Liver (tissue), 9 donors: Measurements from ENCODE around the gene IQSEC3. TPM values are rescaled to one million over a fixed set of nuclear protein-coding genes. Genes with fewer than 3 reads are reported as not detected.

Experiments
- DNase-seq: peaks from one replicate; pipeline ENCODE4 v3.0.0-alpha.2; 2017; ENCODE audit warnings: low spot score
- H3K27ac ChIP-seq, 2 donors: one replicate each; pipeline ENCODE4 v1.7.0; 2013; ENCODE audit warnings: inconsistent platforms in 2 of 2, low read length in 2 of 2, control low read depth in 1 of 2, low read depth in 1 of 2, mild to moderate bottlenecking in 1 of 2
- H3K27me3 ChIP-seq, 4 donors: one replicate each; pipeline versions ENCODE4 v1.6.1 to v1.7.0; 2013; ENCODE audit warnings: low read length in 3 of 4, inconsistent platforms in 1 of 4, mild to moderate bottlenecking in 1 of 4, moderate library complexity in 1 of 4; ENCODE audit not compliant: control insufficient read depth in 4 of 4, insufficient read depth in 4 of 4
- H3K36me3 ChIP-seq, 4 donors: one replicate each; pipeline versions ENCODE4 v1.6.1 to v1.7.0; 2013; ENCODE audit warnings: low read length in 3 of 4, mild to moderate bottlenecking in 3 of 4, low read depth in 1 of 4, moderate library complexity in 1 of 4; ENCODE audit not compliant: control insufficient read depth in 4 of 4, insufficient read depth in 3 of 4
- H3K4me1 ChIP-seq, 4 donors: one replicate each; pipeline versions ENCODE4 v1.6.1 to v1.7.0; 2013; ENCODE audit warnings: low read length in 3 of 4, mild to moderate bottlenecking in 3 of 4, moderate library complexity in 1 of 4; ENCODE audit not compliant: control insufficient read depth in 4 of 4, insufficient read depth in 4 of 4
- H3K4me3 ChIP-seq, 3 donors: one replicate each; pipeline versions ENCODE4 v1.6.1 to v1.7.0; 2013; ENCODE audit warnings: low read length in 3 of 3, control low read depth in 1 of 3, low read depth in 1 of 3, mild to moderate bottlenecking in 1 of 3
- H3K9ac ChIP-seq, 2 donors: one replicate each; pipeline ENCODE4 v1.7.0; 2013; ENCODE audit warnings: low read length in 2 of 2, mild to moderate bottlenecking in 2 of 2, moderate library complexity in 2 of 2, control low read depth in 1 of 2, low read depth in 1 of 2
- H3K9me3 ChIP-seq, 4 donors: one replicate each; pipeline versions ENCODE4 v1.6.1 to v1.7.0; 2013; ENCODE audit warnings: low read length in 3 of 4; ENCODE audit not compliant: control insufficient read depth in 4 of 4
- EGR1 ChIP-seq, 2 donors: IDR thresholded peaks; 2 replicates each; pipeline ENCODE4 v1.6.1; 2016 to 2018; ENCODE audit warnings: antibody characterized with exemption in 2 of 2, low read depth in 2 of 2
- FOXA1 ChIP-seq: IDR thresholded peaks from 2 replicates; pipeline ENCODE4 v1.6.1; 2016; ENCODE audit warnings: antibody characterized with exemption
- FOXA2 ChIP-seq: IDR thresholded peaks from 2 replicates; pipeline ENCODE4 v1.6.1; 2016; ENCODE audit warnings: antibody characterized with exemption
- GABPA ChIP-seq, 2 donors: IDR thresholded peaks in 1 of 2; conservative IDR thresholded peaks in 1 of 2; 2 replicates each; pipeline ENCODE4 v1.6.1; 2016; ENCODE audit warnings: antibody characterized with exemption in 2 of 2, mild to moderate bottlenecking in 1 of 2, moderate library complexity in 1 of 2
- HNF4A ChIP-seq, 2 donors: conservative IDR thresholded peaks; 2 replicates each; pipeline ENCODE4 v1.6.1; 2016; ENCODE audit warnings: antibody characterized with exemption in 2 of 2, mild to moderate bottlenecking in 2 of 2
- HNF4G ChIP-seq: IDR thresholded peaks from 2 replicates; pipeline ENCODE4 v1.6.1; 2016; ENCODE audit warnings: antibody characterized with exemption
- JUND ChIP-seq, 2 donors: IDR thresholded peaks; 2 replicates each; pipeline ENCODE4 v1.6.1; 2016; ENCODE audit warnings: antibody characterized with exemption in 2 of 2
- NR2F2 ChIP-seq: IDR thresholded peaks from 2 replicates; pipeline ENCODE4 v1.6.1; 2016; ENCODE audit warnings: antibody characterized with exemption
- RAD21 ChIP-seq, 2 donors: IDR thresholded peaks; 2 replicates each; pipeline ENCODE4 v1.6.1; 2016; ENCODE audit warnings: antibody characterized with exemption in 2 of 2, mild to moderate bottlenecking in 2 of 2
- RXRA ChIP-seq, 2 donors: IDR thresholded peaks; 2 replicates each; pipeline ENCODE4 v1.6.1; 2017 to 2018; ENCODE audit warnings: antibody characterized with exemption in 2 of 2, mild to moderate bottlenecking in 1 of 2
- SP1 ChIP-seq: IDR thresholded peaks from 2 replicates; pipeline ENCODE4 v1.6.1; 2018; ENCODE audit warnings: antibody characterized with exemption, mild to moderate bottlenecking
- TAF1 ChIP-seq: conservative IDR thresholded peaks from 2 replicates; pipeline ENCODE4 v1.6.1; 2016; ENCODE audit warnings: antibody characterized with exemption, mild to moderate bottlenecking
- YY1 ChIP-seq: IDR thresholded peaks from 2 replicates; pipeline ENCODE4 v1.6.1; 2016; ENCODE audit warnings: antibody characterized with exemption, mild to moderate bottlenecking
- WGBS: extraction: QIAGEN DNeasy Blood & Tissue Kit; methylation state at CpG from one replicate; pipeline ENCODE4 v1.1.7; 2013; 5-methylcytosine and 5-hydroxymethylcytosine counted together
- polyA plus RNA-seq, 2 donors: library from polyadenylated mRNA; stranded (reverse) in 1 of 2; unstranded in 1 of 2; fragments of 200-250 nt in 1 of 2; fragments of >200 nt in 1 of 2; fragmentation: Nextera tagmentation in 1 of 2; extraction: Ambion mirVana in 1 of 2; gene quantifications; one replicate each; pipeline versions ENCODE4 v1.2.1 to v1.2.3, GENCODE V29; 2013 to 2015
- total RNA-seq, 2 donors: library from RNA; depleted of rRNA; stranded (reverse); fragments of >200 nt; gene quantifications; one replicate each; pipeline ENCODE4 v1.2.3, GENCODE V29; 2014
- TF ChIP-seq, protein P1 (sequence below): IDR thresholded peaks from 2 replicates; pipeline ENCODE4 v1.6.1; 2016; ENCODE audit warnings: antibody characterized with exemption
- TF ChIP-seq, protein P2 (sequence below): IDR thresholded peaks from 2 replicates; pipeline ENCODE4 v1.6.1; 2016; ENCODE audit warnings: antibody characterized with exemption, mild to moderate bottlenecking
- TF ChIP-seq, protein P3 (sequence below): IDR thresholded peaks from 2 replicates; pipeline ENCODE4 v1.6.1; 2016; ENCODE audit warnings: antibody characterized with exemption
- TF ChIP-seq, protein P4 (sequence below): fragments of 150-350 bp; IDR thresholded peaks from 2 replicates; pipeline ENCODE4 v1.5.1; 2017; ENCODE audit warnings: improper control_type of control experiment, low read depth, low read length; ENCODE audit not compliant: missing input control
- TF ChIP-seq, protein P5 (sequence below): IDR thresholded peaks from 2 replicates; pipeline ENCODE4 v1.6.1; 2016; ENCODE audit warnings: antibody characterized with exemption
- donor health status: healthy.
- donor health status: healthy.
- donor health status: healthy.
- donor health status: healthy.
- donor health status: healthy.

IQSEC3 gene
- total and polyA plus RNA-seq, 4 donors, result under 0.01 to 0.79 (median 0.48) TPM

DNA sequence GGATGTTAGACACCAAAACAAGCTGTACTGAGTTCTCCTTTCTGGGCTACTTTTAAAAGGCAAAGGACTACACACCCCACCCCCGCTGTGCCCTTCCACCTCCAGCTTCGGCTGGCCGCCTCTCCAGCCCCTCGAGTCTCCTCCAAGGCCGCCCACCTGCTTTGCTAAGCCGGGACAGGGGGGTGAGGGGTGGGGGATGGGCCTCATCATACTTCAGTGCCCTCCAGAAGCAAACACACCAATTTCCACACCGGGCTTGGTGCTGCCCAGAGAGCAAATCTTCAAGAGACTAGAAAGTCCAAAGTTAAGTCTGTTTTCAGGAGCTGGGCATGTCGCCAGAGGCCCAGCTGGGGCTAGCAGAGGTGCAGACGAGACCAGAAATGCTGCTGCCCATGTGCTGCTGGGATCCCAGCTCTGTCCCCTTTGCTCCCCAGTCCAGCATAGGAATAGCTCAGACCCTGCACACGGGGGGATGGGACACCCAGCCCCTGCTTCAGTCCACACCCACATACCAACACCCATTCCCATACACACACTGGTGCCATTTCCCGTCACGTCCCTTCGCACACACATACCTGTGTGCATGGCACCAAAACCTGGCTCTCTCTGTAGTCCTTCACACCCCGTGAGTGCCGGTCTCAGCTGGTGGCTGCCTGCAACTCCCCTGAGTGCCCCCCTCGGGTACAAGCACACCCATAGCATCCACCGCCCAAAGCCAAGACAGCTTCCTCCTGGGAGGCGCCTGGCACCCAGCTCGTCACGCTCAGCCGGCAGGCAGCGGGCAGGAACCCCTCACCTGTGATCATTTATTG is 146.4 kb downstream of the IQSEC3 start:
- no peak for TF ChIP-seq RAD21 (IDR thresholded peaks at IDR 0.05)
- no peak for TF ChIP-seq TAF1
- TF ChIP-seq EGR1 (IDR thresholded peaks at IDR 0.05; ENCODE audit: low read depth in 2 of 2), result peak in 1 of 2 donors; percentile 8
- TF ChIP-seq, protein P1, sequence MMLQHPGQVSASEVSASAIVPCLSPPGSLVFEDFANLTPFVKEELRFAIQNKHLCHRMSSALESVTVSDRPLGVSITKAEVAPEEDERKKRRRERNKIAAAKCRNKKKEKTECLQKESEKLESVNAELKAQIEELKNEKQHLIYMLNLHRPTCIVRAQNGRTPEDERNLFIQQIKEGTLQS, result no peak
- peak; percentile 48 for TF ChIP-seq SP1
- TF ChIP-seq RXRA (IDR thresholded peaks at IDR 0.05), result peak; percentile 69 to 79
- no peak for TF ChIP-seq GABPA (IDR thresholded peaks at IDR 0.05 in 1 of 2, conservative IDR thresholded peaks at IDR 0.05 in 1 of 2)
- TF ChIP-seq FOXA1, result no peak
- TF ChIP-seq FOXA2, result no peak
- TF ChIP-seq YY1, result no peak
- peak; percentile 87 for TF ChIP-seq HNF4A (conservative IDR thresholded peaks at IDR 0.05)
- TF ChIP-seq NR2F2, result peak; percentile 45
- TF ChIP-seq, protein P2, sequence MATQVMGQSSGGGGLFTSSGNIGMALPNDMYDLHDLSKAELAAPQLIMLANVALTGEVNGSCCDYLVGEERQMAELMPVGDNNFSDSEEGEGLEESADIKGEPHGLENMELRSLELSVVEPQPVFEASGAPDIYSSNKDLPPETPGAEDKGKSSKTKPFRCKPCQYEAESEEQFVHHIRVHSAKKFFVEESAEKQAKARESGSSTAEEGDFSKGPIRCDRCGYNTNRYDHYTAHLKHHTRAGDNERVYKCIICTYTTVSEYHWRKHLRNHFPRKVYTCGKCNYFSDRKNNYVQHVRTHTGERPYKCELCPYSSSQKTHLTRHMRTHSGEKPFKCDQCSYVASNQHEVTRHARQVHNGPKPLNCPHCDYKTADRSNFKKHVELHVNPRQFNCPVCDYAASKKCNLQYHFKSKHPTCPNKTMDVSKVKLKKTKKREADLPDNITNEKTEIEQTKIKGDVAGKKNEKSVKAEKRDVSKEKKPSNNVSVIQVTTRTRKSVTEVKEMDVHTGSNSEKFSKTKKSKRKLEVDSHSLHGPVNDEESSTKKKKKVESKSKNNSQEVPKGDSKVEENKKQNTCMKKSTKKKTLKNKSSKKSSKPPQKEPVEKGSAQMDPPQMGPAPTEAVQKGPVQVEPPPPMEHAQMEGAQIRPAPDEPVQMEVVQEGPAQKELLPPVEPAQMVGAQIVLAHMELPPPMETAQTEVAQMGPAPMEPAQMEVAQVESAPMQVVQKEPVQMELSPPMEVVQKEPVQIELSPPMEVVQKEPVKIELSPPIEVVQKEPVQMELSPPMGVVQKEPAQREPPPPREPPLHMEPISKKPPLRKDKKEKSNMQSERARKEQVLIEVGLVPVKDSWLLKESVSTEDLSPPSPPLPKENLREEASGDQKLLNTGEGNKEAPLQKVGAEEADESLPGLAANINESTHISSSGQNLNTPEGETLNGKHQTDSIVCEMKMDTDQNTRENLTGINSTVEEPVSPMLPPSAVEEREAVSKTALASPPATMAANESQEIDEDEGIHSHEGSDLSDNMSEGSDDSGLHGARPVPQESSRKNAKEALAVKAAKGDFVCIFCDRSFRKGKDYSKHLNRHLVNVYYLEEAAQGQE, result no peak
- TF ChIP-seq, protein P3, sequence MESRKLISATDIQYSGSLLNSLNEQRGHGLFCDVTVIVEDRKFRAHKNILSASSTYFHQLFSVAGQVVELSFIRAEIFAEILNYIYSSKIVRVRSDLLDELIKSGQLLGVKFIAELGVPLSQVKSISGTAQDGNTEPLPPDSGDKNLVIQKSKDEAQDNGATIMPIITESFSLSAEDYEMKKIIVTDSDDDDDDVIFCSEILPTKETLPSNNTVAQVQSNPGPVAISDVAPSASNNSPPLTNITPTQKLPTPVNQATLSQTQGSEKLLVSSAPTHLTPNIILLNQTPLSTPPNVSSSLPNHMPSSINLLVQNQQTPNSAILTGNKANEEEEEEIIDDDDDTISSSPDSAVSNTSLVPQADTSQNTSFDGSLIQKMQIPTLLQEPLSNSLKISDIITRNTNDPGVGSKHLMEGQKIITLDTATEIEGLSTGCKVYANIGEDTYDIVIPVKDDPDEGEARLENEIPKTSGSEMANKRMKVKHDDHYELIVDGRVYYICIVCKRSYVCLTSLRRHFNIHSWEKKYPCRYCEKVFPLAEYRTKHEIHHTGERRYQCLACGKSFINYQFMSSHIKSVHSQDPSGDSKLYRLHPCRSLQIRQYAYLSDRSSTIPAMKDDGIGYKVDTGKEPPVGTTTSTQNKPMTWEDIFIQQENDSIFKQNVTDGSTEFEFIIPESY, result no peak
- TF ChIP-seq, protein P4, sequence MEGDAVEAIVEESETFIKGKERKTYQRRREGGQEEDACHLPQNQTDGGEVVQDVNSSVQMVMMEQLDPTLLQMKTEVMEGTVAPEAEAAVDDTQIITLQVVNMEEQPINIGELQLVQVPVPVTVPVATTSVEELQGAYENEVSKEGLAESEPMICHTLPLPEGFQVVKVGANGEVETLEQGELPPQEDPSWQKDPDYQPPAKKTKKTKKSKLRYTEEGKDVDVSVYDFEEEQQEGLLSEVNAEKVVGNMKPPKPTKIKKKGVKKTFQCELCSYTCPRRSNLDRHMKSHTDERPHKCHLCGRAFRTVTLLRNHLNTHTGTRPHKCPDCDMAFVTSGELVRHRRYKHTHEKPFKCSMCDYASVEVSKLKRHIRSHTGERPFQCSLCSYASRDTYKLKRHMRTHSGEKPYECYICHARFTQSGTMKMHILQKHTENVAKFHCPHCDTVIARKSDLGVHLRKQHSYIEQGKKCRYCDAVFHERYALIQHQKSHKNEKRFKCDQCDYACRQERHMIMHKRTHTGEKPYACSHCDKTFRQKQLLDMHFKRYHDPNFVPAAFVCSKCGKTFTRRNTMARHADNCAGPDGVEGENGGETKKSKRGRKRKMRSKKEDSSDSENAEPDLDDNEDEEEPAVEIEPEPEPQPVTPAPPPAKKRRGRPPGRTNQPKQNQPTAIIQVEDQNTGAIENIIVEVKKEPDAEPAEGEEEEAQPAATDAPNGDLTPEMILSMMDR, result no peak
- peak in 1 of 2 donors; percentile 28 for TF ChIP-seq JUND (IDR thresholded peaks at IDR 0.05)
- TF ChIP-seq HNF4G, result peak; percentile 43
- TF ChIP-seq, protein P5, sequence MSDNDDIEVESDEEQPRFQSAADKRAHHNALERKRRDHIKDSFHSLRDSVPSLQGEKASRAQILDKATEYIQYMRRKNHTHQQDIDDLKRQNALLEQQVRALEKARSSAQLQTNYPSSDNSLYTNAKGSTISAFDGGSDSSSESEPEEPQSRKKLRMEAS, result peak; percentile 18
- H3K9ac ChIP-seq, result peak overlapping the region; percentile 40 to 68
- H3K27me3 ChIP-seq, result no peaks in the 10 kb centered on the region
- H3K9me3 ChIP-seq, result no peaks in the 10 kb centered on the region
- peaks cover 14 to 70% (median 55%) of the 10 kb centered on the region in 4 donors for H3K4me1 ChIP-seq
- H3K36me3 ChIP-seq, result peaks cover 0 to 1% (median 0%) of the 10 kb centered on the region in 4 donors
- H3K4me3 ChIP-seq, result peak overlapping the region; percentile 37 to 80 (median 60)
- peak overlapping the region; percentile 85 to 87 for H3K27ac ChIP-seq
- peak; percentile 55 for DNase-seq
- 16% methylated on average over 22 of the region's 22 CpGs for WGBS
